Lung (tissue), 12 donors: ENCODE data around the gene FAF2. TPM values are rescaled to one million over a fixed set of nuclear protein-coding genes. Genes with fewer than 3 reads are reported as not detected.
A peak's percentile ranks its signal among the peaks of the same experiment; 100 is the strongest.

Experiments
- ATAC-seq: fragments of 200-7000 bp; cut with Tn5 transposase; one replicate; pipeline ENCODE4 v1.9.1; 2020; ENCODE audit warnings: moderate number of reproducible peaks; ENCODE audit not compliant: insufficient read depth, low FRiP score
- DNase-seq, 3 donors: peaks; one replicate each; pipeline ENCODE4 v3.0.0-alpha.2; 2013 to 2017
- H3K27ac ChIP-seq, 2 donors: one replicate each; pipeline ENCODE4 v1.5.1; 2013; ENCODE audit warnings: mild to moderate bottlenecking in 2 of 2, moderate library complexity in 2 of 2, control low read depth in 1 of 2, inconsistent platforms in 1 of 2, low read depth in 1 of 2, low read length in 1 of 2
- H3K27me3 ChIP-seq, 3 donors: one replicate each; pipeline ENCODE4 v1.5.1; 2013; ENCODE audit warnings: low read length in 2 of 3; ENCODE audit not compliant: control insufficient read depth in 3 of 3, insufficient read depth in 3 of 3
- H3K36me3 ChIP-seq, 4 donors: one replicate each; pipeline ENCODE4 v1.5.1; 2013; ENCODE audit warnings: low read length in 4 of 4, mild to moderate bottlenecking in 1 of 4, moderate library complexity in 1 of 4; ENCODE audit not compliant: control insufficient read depth in 4 of 4, insufficient read depth in 4 of 4
- H3K4me1 ChIP-seq, 5 donors: one replicate each; pipeline ENCODE4 v1.5.1; 2013; ENCODE audit warnings: low read length in 5 of 5, mild to moderate bottlenecking in 2 of 5, moderate library complexity in 1 of 5; ENCODE audit not compliant: control insufficient read depth in 5 of 5, insufficient read depth in 5 of 5
- H3K4me3 ChIP-seq: one replicate; pipeline ENCODE4 v1.5.1; 2013; ENCODE audit warnings: mild to moderate bottlenecking, control low read depth, moderate library complexity
- H3K9ac ChIP-seq, 2 donors: one replicate each; pipeline ENCODE4 v1.5.1; 2013; ENCODE audit warnings: low read length in 2 of 2, control low read depth in 1 of 2; ENCODE audit not compliant: insufficient read depth in 1 of 2
- H3K9me3 ChIP-seq, 4 donors: one replicate each; pipeline ENCODE4 v1.5.1; 2013; ENCODE audit warnings: low read length in 3 of 4, mild to moderate bottlenecking in 1 of 4, moderate library complexity in 1 of 4; ENCODE audit not compliant: control insufficient read depth in 4 of 4, insufficient read depth in 3 of 4
- WGBS, 2 donors: extraction: QIAGEN DNeasy Blood & Tissue Kit; methylation state at CpG; one replicate each; pipeline ENCODE4 v1.1.7; 2013; 5-methylcytosine and 5-hydroxymethylcytosine counted together
- polyA plus RNA-seq, 2 donors: library from polyadenylated mRNA; stranded (reverse); fragments of 200-250 nt; gene quantifications; one replicate each; pipeline ENCODE4 v1.2.1, GENCODE V29; 2013
- total RNA-seq, 2 donors: library from RNA; depleted of rRNA in 1 of 2; stranded (reverse); fragments of >200 nt in 1 of 2; gene quantifications; one replicate each; pipeline ENCODE4 v1.2.1, GENCODE V29; 2014 to 2021
- TF ChIP-seq, protein P1 (sequence below): IDR thresholded peaks from 2 replicates; pipeline ENCODE4 v1.5.1; 2012; ENCODE audit warnings: mild to moderate bottlenecking; ENCODE audit errors: control extremely low read depth, extremely low read depth
- donor health status: control.
- donor health status: control.
- donor health status: Bipolar disorder and iron deficiency.
- donor health status: healthy.
- donor health status: DM: yes; HTN: yes; CAD: no.

FAF2 gene
- total and polyA plus RNA-seq, 4 donors = 12.5 to 40.1 (median 26.6) TPM

DNA sequence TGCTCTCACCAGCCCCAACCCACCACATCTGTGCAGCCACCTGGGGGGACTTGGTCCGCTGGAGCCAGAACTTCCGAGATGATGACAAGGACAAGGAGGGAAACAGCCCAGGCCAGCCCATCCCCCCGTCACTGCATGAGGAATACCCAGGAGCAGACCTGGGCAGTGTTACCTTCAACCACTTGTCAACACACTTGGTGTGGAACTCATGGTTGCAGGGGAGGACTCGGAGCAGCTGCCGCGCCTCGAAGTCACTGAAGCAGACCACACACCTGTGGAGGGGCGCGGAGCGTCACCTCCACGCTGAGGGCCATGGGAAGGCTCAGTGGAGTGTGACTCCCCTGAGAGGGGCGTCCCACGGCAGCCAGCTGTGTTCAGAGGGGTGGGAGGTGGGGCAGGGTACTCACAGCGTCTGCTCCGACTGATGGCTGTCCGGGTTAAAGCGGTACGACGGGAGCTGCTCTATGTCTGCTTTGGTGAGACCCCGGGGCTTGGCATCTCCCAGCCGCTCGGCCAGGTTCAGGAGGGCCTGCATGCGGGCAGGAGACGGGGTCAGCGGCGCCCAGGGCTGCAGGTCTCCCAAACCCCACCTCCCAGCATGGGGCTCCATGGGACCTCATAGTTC is 81.0 kb downstream of the FAF2 start:
- no peaks in the 10 kb centered on the region for H3K27me3 ChIP-seq
- WGBS, 2 donors = 95% methylated on average over 26 of the region's 26 CpGs
- H3K27ac ChIP-seq = no peak overlapping the region
- H3K9me3 ChIP-seq = no peaks in the 10 kb centered on the region
- H3K4me1 ChIP-seq = peaks cover 4 to 27% (median 14%) of the 10 kb centered on the region in 5 donors
- H3K4me3 ChIP-seq = no peak overlapping the region
- H3K36me3 ChIP-seq = peaks cover 7 to 46% (median 12%) of the 10 kb centered on the region in 4 donors
- no peak for ATAC-seq
- no peak for DNase-seq
- no peak overlapping the region for H3K9ac ChIP-seq
- TF ChIP-seq, protein P1, sequence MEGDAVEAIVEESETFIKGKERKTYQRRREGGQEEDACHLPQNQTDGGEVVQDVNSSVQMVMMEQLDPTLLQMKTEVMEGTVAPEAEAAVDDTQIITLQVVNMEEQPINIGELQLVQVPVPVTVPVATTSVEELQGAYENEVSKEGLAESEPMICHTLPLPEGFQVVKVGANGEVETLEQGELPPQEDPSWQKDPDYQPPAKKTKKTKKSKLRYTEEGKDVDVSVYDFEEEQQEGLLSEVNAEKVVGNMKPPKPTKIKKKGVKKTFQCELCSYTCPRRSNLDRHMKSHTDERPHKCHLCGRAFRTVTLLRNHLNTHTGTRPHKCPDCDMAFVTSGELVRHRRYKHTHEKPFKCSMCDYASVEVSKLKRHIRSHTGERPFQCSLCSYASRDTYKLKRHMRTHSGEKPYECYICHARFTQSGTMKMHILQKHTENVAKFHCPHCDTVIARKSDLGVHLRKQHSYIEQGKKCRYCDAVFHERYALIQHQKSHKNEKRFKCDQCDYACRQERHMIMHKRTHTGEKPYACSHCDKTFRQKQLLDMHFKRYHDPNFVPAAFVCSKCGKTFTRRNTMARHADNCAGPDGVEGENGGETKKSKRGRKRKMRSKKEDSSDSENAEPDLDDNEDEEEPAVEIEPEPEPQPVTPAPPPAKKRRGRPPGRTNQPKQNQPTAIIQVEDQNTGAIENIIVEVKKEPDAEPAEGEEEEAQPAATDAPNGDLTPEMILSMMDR = no peak

- TF ChIP-seq, protein P1 = no peak
- H3K9ac ChIP-seq = no peak overlapping the region
- no peaks in the 10 kb centered on the region for H3K9me3 ChIP-seq
- no peak for DNase-seq
- H3K4me1 ChIP-seq = peaks cover 6 to 32% (median 19%) of the 10 kb centered on the region in 5 donors
- WGBS, 2 donors = 47 to 69% methylated on average over 8 to 11 of the region's 11 CpGs
- no peak overlapping the region for H3K27ac ChIP-seq
- no peaks in the 10 kb centered on the region for H3K27me3 ChIP-seq
- H3K36me3 ChIP-seq = peaks cover 7 to 46% (median 12%) of the 10 kb centered on the region in 4 donors
- no peak for ATAC-seq
- H3K4me3 ChIP-seq = no peak overlapping the region
Observed at GRCh38 chr5:176529741-176530141, 81.6 kb downstream of the FAF2 start.

DNA sequence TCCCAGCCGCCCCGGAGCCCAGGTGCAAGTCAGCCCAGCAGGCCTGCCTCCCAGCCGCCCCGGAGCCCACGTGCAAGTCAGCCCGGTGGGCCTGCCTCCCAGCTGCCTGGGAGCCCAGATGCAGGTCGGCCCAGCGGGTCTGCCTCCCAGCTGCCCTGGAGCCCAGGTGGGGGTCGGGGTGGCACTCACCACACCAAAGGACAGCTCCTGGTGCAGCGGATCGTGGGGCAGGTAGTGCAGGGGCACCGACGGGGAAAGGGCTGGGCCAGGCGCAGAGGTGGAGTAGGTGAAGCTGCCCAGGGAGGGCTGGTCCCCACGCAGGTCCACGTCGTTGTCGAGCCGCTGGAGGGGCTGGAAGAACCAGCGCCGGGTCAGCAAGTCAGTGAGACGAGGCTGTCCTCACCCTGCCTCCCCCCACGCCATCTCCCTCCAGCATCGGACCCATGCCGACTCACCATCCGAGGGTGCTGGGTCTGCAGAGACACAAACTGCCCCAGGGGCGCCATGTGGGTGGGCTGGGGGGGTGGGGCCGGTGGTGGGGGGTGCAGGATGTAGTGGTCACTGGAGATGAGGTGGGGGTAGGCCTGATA is 82.3 kb downstream of the FAF2 start:
- TF ChIP-seq, protein P1 = no peak
- peak overlapping the region in 1 of 2 donors; percentile 5 for H3K27ac ChIP-seq
- H3K4me3 ChIP-seq = no peak overlapping the region
- DNase-seq = no peak
- no peak overlapping the region for H3K9ac ChIP-seq
- H3K9me3 ChIP-seq = no peaks in the 10 kb centered on the region
- 54 to 68% methylated on average over 27 to 28 of the region's 28 CpGs for WGBS, 2 donors
- no peak for ATAC-seq
- no peaks in the 10 kb centered on the region for H3K27me3 ChIP-seq
- peaks cover 7 to 46% (median 12%) of the 10 kb centered on the region in 4 donors for H3K36me3 ChIP-seq
- H3K4me1 ChIP-seq = peaks cover 12 to 39% (median 20%) of the 10 kb centered on the region in 5 donors
